Measurements from ENCODE around the gene TRIM59. TPM values are rescaled to one million over a fixed set of nuclear protein-coding genes. Genes with fewer than 3 reads are reported as not detected.

Gene TRIM59
- total and polyA plus RNA-seq, 2 of the 4 experiments (the other 2 are of a cell fraction) = 8.0 to 65.4 TPM

DNA sequence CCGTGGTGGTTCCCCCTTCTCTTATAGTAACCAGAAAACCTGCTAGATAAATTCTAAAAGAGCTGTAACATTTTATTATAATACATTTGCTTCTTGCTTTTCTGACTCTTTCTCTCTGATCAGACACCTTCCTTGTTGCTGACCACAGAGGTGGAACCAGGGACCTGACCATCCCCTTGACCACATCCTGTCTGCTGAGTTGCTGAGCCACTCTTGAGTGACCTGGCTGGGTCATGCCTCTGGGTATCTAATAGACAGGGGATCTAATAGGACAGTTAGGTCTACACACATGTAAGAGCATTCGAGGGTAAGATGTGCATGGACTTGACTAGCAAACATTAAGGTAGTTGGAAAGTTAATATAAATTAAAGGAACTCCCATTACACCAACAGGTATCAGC lies 22.8 kb upstream of the TRIM59 start:
- no peak overlapping the region for H3K4me2 ChIP-seq (ENCODE audit: low read depth, low read length)
- POLR2A ChIA-PET (ENCODE audit: unreplicated experiment) = interaction anchor here (0.5 kb wide), 1 partner anchor 176 kb away, joined by 3 read pairs; no protein-coding TSS in a partner anchor
- dilution Hi-C loops (cut with HindIII; ENCODE audit: low sequenced_read_pairs, unreplicated experiment) = no loop called here

More for the DNA sequence above, 22.8 kb upstream of the TRIM59 start:
- no peak for ATAC-seq (ENCODE audit: low read depth)
- no peaks in the 10 kb centered on the region for H3K27me3 ChIP-seq (ENCODE audit: control insufficient read depth, insufficient read depth, low read length)
- no peak overlapping the region for H3K9ac ChIP-seq (ENCODE audit: low read depth, low read length)
- H4K91ac ChIP-seq (ENCODE audit: insufficient read depth, low read depth, low read length) = no peak overlapping the region
- H3K23ac ChIP-seq (ENCODE audit: low read depth, low read length) = no peak overlapping the region
- no peak for DNase-seq
- no peak overlapping the region for H3K27ac ChIP-seq (ENCODE audit: insufficient read depth, low read length)
- peaks cover 8% of the 10 kb centered on the region for H3K9me1 ChIP-seq (ENCODE audit: insufficient read depth, low read length)
- H2BK120ac ChIP-seq (ENCODE audit: low read depth, low read length) = peak overlapping the region; percentile 0; the same call in 1 of the 2 replicates
- 0 out of 2 replicates have a peak overlapping the region, but pooled peaks have one; percentile 20 for H2AK5ac ChIP-seq (ENCODE audit: low read depth, low read length)
- H4K5ac ChIP-seq (ENCODE audit: low read depth, low read length) = no peak overlapping the region
- TF ChIP-seq NFE2L2 (IDR thresholded peaks at IDR 0.05; ENCODE audit: low read depth, low read length) (no peak), CEBPB (IDR thresholded peaks at IDR 0.05; ENCODE audit: low read depth, low read length) (no peak), CTCF (conservative IDR thresholded peaks at IDR 0.05; ENCODE audit: low read depth, low read length) (no peak), RCOR1 (IDR thresholded peaks at IDR 0.05; ENCODE audit: insufficient replicate concordance, low read length) (no peak), MXI1 (IDR thresholded peaks at IDR 0.05; ENCODE audit: borderline replicate concordance, low read depth, low read length) (no peak), BHLHE40 (IDR thresholded peaks at IDR 0.05; ENCODE audit: low read depth, low read length) (no peak), ELK1 (IDR thresholded peaks at IDR 0.05; ENCODE audit: borderline replicate concordance, low read depth, low read length) (no peak), SMC3 (IDR thresholded peaks at IDR 0.05; ENCODE audit: low read depth, low read length) (no peak), FOS (IDR thresholded peaks at IDR 0.05; ENCODE audit: low read depth, low read length) (no peak), RFX5 (IDR thresholded peaks at IDR 0.05; ENCODE audit: low read depth, low read length) (no peak), POLR2A (IDR thresholded peaks at IDR 0.05; ENCODE audit: low read depth, low read length) (no peak)
- TF ChIP-seq, protein P1, sequence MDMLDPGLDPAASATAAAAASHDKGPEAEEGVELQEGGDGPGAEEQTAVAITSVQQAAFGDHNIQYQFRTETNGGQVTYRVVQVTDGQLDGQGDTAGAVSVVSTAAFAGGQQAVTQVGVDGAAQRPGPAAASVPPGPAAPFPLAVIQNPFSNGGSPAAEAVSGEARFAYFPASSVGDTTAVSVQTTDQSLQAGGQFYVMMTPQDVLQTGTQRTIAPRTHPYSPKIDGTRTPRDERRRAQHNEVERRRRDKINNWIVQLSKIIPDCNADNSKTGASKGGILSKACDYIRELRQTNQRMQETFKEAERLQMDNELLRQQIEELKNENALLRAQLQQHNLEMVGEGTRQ (IDR thresholded peaks at IDR 0.05; ENCODE audit: low read depth, low read length) = no peak
- H3K56ac ChIP-seq (ENCODE audit: extremely low read depth, insufficient read depth, low read length) = no peak overlapping the region
- H3K4me1 ChIP-seq (ENCODE audit: control insufficient read depth, insufficient read depth, low read length) = peaks cover 14% of the 10 kb centered on the region
- H2AFZ ChIP-seq (replicated peaks; ENCODE audit: low read length, poor library complexity) = no peak overlapping the region
- in situ Hi-C loops (cut with MboI; ENCODE audit: low sequenced_read_pairs) = no loop called here
- H4K20me1 ChIP-seq (ENCODE audit: insufficient read depth, low read length) = no peaks in the 10 kb centered on the region
- 0 out of 2 replicates have a peak overlapping the region, but pooled peaks have one; percentile 2 for H3K4ac ChIP-seq (ENCODE audit: low read depth, low read length)
- H3K9me3 ChIP-seq (ENCODE audit: control insufficient read depth, insufficient read depth, low read length) = peaks cover 8% of the 10 kb centered on the region
- no peak overlapping the region for H3K18ac ChIP-seq (ENCODE audit: low read depth, low read length)
- no peak overlapping the region for H2BK15ac ChIP-seq (ENCODE audit: low read depth, low read length)
- H3K79me1 ChIP-seq (ENCODE audit: low read depth in 1 of 2, low read length in 2 of 2) = no peaks in the 10 kb centered on the region; a peak in 1 of 4 replicates
- peak overlapping the region; percentile 14; the same call in 1 of the 2 replicates for H2BK20ac ChIP-seq (ENCODE audit: low read depth, low read length)
- no peak overlapping the region for H3K4me3 ChIP-seq (ENCODE audit: insufficient read depth, low read depth, low read length)
- intact Hi-C loops (cut with micrococcal nuclease) = no loop called here
- H3K14ac ChIP-seq (replicated peaks; ENCODE audit: low read depth, low read length) = no peak overlapping the region
- CTCF ChIA-PET = no interaction called here
- no peak overlapping the region for H2AK9ac ChIP-seq (replicated peaks; ENCODE audit: low read depth, low read length, poor library complexity)
- no peak overlapping the region for H4K8ac ChIP-seq (ENCODE audit: low read depth in 2 of 2, low read length in 2 of 2)
- H2BK5ac ChIP-seq (ENCODE audit: low read depth, low read length, poor library complexity, severe bottlenecking) = no peak overlapping the region
- no peaks in the 10 kb centered on the region for H3K36me3 ChIP-seq (ENCODE audit: control insufficient read depth, insufficient read depth, low read length)
- no TSS peak for BruUV-seq (replicated peaks)
- no CpG with 5 or more reads among the region's 2 CpGs for WGBS, 2 experiments (ENCODE audit: extremely low coverage in 2 of 2, insufficient read length in 1 of 2)
